Measurements from ENCODE around the gene UNC13B. TPM values are rescaled to one million over a fixed set of nuclear protein-coding genes. Genes with fewer than 3 reads are reported as not detected.

Gene UNC13B
- total RNA-seq, 1 experiment from 2014 or later = 17.6 TPM

DNA sequence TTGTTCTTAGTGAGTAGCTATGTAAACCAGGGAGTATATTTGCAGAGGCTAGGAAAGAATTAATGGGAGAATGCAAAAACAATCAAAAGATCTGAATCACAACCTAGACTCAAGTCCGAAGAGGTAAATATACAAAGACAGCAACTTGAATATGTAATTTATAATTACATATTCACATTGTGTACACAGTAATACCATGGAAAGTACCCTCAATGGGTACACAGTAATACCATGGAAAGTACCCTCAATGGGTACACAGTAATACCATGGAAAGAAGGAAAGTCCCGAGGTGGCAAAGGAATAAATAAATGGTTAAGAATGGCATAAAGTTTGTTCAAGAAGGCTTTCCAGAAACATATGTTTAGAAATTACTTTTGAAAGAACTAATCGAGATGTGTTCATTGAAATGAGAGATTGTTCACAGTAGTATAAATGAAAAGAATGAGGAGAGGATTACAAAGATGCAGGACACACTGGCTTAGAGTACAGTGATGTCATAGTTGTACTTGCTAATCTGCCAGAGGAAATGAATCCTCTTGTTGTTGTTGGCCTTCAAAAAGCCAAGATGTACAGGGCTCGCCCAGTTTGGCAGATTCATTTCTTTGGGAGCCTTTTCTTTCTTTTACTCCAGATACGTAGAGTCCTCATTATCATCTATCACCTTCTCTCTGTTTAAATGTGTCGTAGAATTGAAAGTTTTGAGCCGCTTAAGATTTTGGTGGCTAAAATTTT is 116.0 kb downstream of the UNC13B start:
- no peak for TF ChIP-seq CBX3 (IDR thresholded peaks at IDR 0.05; ENCODE audit: low read depth)
- Histone ChIP-seq H3K9ac (ENCODE audit: low read length) (no peak overlapping the region), H3K4me3 (replicated peaks in 1 of 2; ENCODE audit: low read depth in 1 of 2, low read length in 2 of 2) (no peak overlapping the region), H4K20me1 (ENCODE audit: insufficient read depth) (no peaks in the 10 kb centered on the region), H3K9me2 (ENCODE audit: insufficient read depth) (no peaks in the 10 kb centered on the region), H3K9me3 (ENCODE audit: control insufficient read depth in 1 of 2, insufficient read depth in 1 of 2, low read depth in 1 of 2, low read length in 2 of 2) (no peaks in the 10 kb centered on the region), H3K27ac (ENCODE audit: low read depth, low read length) (no peak overlapping the region), H3K27me3 (ENCODE audit: insufficient read depth, low read length) (no peaks in the 10 kb centered on the region), H3K4me2 (ENCODE audit: low read length) (no peak overlapping the region), H3K79me2 (ENCODE audit: insufficient read depth, low read length) (no peaks in the 10 kb centered on the region), H2AFZ (ENCODE audit: low read depth, low read length, poor library complexity, severe bottlenecking) (no peak overlapping the region), H3K4me1 (ENCODE audit: control insufficient read depth in 1 of 2, insufficient read depth in 2 of 2, low read length in 2 of 2) (no peaks in the 10 kb centered on the region), H3K36me3 (ENCODE audit: control insufficient read depth in 1 of 2, insufficient read depth in 2 of 2, low read length in 2 of 2) (no peaks in the 10 kb centered on the region)
- RAD21 ChIA-PET (ENCODE audit: low non-redundant PET in 1 of 2, low total read pairs in 2 of 2, uncharacterized antibody in 2 of 2, unreplicated experiment in 2 of 2) = no interaction called here
- no TSS peak for BruUV-seq (replicated peaks)
- no peak for DNase-seq (ENCODE audit: low read depth, low spot score)
- intact Hi-C loops (cut with micrococcal nuclease) = no loop called here
- POLR2A ChIA-PET = no interaction called here
- CTCF ChIA-PET = no interaction called here
- ATAC-seq = no peak

DNA sequence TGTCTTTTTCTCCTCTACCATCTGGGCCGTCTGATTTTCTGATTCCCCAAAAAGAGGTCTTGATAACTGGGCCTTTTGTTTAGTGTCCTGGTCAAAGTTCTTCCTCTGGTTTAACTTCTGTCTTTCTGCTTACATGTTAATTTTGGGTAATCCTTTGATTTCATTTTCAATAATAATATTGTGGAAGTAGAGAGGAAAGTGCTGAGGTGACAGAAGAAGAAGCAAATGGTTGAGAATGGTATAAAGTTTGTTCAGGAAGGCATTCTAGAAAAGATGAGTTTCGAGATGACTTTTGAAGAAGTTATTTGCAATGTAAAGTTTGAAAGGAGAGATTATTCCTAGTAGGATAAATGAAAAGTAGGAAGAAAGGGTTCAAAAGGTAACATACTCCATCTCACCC is 118.1 kb downstream of the UNC13B start:
- no peaks in the 10 kb centered on the region for H3K9me3 ChIP-seq (ENCODE audit: control insufficient read depth in 1 of 2, insufficient read depth in 1 of 2, low read depth in 1 of 2, low read length in 2 of 2)
- H2AFZ ChIP-seq (ENCODE audit: low read depth, low read length, poor library complexity, severe bottlenecking) = no peak overlapping the region
- H3K9me2 ChIP-seq (ENCODE audit: insufficient read depth) = no peaks in the 10 kb centered on the region
- H3K36me3 ChIP-seq (ENCODE audit: control insufficient read depth in 1 of 2, insufficient read depth in 2 of 2, low read length in 2 of 2) = no peaks in the 10 kb centered on the region
- no peaks in the 10 kb centered on the region for H3K27me3 ChIP-seq (ENCODE audit: insufficient read depth, low read length)
- no peaks in the 10 kb centered on the region for H3K4me1 ChIP-seq (ENCODE audit: control insufficient read depth in 1 of 2, insufficient read depth in 2 of 2, low read length in 2 of 2)
- ChIA-PET POLR2A (no interaction called here), CTCF (no interaction called here), RAD21 (ENCODE audit: low non-redundant PET in 1 of 2, low total read pairs in 2 of 2, uncharacterized antibody in 2 of 2, unreplicated experiment in 2 of 2) (no interaction called here)
- intact Hi-C loops (cut with micrococcal nuclease) = no loop called here
- H3K27ac ChIP-seq (ENCODE audit: low read depth, low read length) = no peak overlapping the region
- DNase-seq (ENCODE audit: low read depth, low spot score) = no peak
- H3K79me2 ChIP-seq (ENCODE audit: insufficient read depth, low read length) = no peaks in the 10 kb centered on the region
- no peaks in the 10 kb centered on the region for H4K20me1 ChIP-seq (ENCODE audit: insufficient read depth)
- no peak overlapping the region for H3K9ac ChIP-seq (ENCODE audit: low read length)
- TF ChIP-seq EZH2phosphoT487 (IDR thresholded peaks at IDR 0.05; ENCODE audit: borderline replicate concordance) (no peak), CEBPB (IDR thresholded peaks at IDR 0.05; ENCODE audit: low read depth) (no peak), RAD21 (IDR thresholded peaks at IDR 0.05; ENCODE audit: low read depth) (no peak), EGR1 (IDR thresholded peaks at IDR 0.05; ENCODE audit: low read depth) (no peak), FOSL1 (IDR thresholded peaks at IDR 0.05; ENCODE audit: low read depth) (no peak), YY1 (IDR thresholded peaks at IDR 0.05; ENCODE audit: extremely low read depth, insufficient replicate concordance, low read depth, low read length) (no peak), SIN3A (IDR thresholded peaks at IDR 0.05; ENCODE audit: low read depth) (no peak), TCF7L2 (IDR thresholded peaks at IDR 0.05; ENCODE audit: borderline replicate concordance, extremely low read depth, insufficient read depth, insufficient read length) (no peak)
- TF ChIP-seq, protein P1, sequence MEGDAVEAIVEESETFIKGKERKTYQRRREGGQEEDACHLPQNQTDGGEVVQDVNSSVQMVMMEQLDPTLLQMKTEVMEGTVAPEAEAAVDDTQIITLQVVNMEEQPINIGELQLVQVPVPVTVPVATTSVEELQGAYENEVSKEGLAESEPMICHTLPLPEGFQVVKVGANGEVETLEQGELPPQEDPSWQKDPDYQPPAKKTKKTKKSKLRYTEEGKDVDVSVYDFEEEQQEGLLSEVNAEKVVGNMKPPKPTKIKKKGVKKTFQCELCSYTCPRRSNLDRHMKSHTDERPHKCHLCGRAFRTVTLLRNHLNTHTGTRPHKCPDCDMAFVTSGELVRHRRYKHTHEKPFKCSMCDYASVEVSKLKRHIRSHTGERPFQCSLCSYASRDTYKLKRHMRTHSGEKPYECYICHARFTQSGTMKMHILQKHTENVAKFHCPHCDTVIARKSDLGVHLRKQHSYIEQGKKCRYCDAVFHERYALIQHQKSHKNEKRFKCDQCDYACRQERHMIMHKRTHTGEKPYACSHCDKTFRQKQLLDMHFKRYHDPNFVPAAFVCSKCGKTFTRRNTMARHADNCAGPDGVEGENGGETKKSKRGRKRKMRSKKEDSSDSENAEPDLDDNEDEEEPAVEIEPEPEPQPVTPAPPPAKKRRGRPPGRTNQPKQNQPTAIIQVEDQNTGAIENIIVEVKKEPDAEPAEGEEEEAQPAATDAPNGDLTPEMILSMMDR (IDR thresholded peaks at IDR 0.05 in 2 of 3, conservative IDR thresholded peaks at IDR 0.05 in 1 of 3; ENCODE audit: borderline replicate concordance in 1 of 3, insufficient read depth in 1 of 3, low read depth in 2 of 3, low read length in 2 of 3) = no peak
- TF ChIP-seq, protein P2, sequence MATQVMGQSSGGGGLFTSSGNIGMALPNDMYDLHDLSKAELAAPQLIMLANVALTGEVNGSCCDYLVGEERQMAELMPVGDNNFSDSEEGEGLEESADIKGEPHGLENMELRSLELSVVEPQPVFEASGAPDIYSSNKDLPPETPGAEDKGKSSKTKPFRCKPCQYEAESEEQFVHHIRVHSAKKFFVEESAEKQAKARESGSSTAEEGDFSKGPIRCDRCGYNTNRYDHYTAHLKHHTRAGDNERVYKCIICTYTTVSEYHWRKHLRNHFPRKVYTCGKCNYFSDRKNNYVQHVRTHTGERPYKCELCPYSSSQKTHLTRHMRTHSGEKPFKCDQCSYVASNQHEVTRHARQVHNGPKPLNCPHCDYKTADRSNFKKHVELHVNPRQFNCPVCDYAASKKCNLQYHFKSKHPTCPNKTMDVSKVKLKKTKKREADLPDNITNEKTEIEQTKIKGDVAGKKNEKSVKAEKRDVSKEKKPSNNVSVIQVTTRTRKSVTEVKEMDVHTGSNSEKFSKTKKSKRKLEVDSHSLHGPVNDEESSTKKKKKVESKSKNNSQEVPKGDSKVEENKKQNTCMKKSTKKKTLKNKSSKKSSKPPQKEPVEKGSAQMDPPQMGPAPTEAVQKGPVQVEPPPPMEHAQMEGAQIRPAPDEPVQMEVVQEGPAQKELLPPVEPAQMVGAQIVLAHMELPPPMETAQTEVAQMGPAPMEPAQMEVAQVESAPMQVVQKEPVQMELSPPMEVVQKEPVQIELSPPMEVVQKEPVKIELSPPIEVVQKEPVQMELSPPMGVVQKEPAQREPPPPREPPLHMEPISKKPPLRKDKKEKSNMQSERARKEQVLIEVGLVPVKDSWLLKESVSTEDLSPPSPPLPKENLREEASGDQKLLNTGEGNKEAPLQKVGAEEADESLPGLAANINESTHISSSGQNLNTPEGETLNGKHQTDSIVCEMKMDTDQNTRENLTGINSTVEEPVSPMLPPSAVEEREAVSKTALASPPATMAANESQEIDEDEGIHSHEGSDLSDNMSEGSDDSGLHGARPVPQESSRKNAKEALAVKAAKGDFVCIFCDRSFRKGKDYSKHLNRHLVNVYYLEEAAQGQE (IDR thresholded peaks at IDR 0.05; ENCODE audit: low read depth) = no peak
- BruUV-seq (replicated peaks) = no TSS peak
- no peak overlapping the region for H3K4me2 ChIP-seq (ENCODE audit: low read length)
- ATAC-seq = no peak
- no peak overlapping the region for H3K4me3 ChIP-seq (replicated peaks in 1 of 2; ENCODE audit: low read depth in 1 of 2, low read length in 2 of 2)
